Activated B cell treated with CpG ODN at 0.5 μM for 24 hours (primary cell): Measurements from ENCODE around the gene TRPC4. TPM values are rescaled to one million over a fixed set of nuclear protein-coding genes. Genes with fewer than 3 reads are reported as not detected.

Experiments
- ATAC-seq: fragments of 200-7000 bp; cut with Tn5 transposase; one replicate; pipeline ENCODE4 v1.10.0; 2021; ENCODE audit warnings: low read depth, mild to moderate bottlenecking, moderate library complexity
- CTCF ChIA-PET: fragments of 350-600 bp; sonication (Branson Sonifier 250); formaldehyde crosslinking; loops from one replicate; lab custom pipeline; 2021; ENCODE audit warnings: antibody characterized with exemption; lab: Charles Lee
- POLR2A ChIA-PET: fragments of 350-600 bp; sonication (Branson Sonifier 250); formaldehyde crosslinking; loops from one replicate; lab custom pipeline; 2021; ENCODE audit warnings: antibody characterized with exemption; lab: Charles Lee
- DNase-seq: peaks from one replicate; pipeline ENCODE4 v3.0.0; 2022
- H3K27ac Mint-ChIP-seq: one replicate; pipeline ENCODE4 v1.8.0; 2020; ENCODE audit warnings: mixed read lengths
- H3K27me3 Mint-ChIP-seq: one replicate; pipeline ENCODE4 v1.8.0; 2021; ENCODE audit warnings: mixed read lengths
- H3K36me3 Mint-ChIP-seq: one replicate; pipeline ENCODE4 v1.8.0; 2021; ENCODE audit warnings: low read depth, mixed read lengths
- H3K4me1 Mint-ChIP-seq: one replicate; pipeline ENCODE4 v1.8.0; 2021; ENCODE audit warnings: mixed read lengths
- H3K4me3 Mint-ChIP-seq: one replicate; pipeline ENCODE4 v1.8.0; 2020; ENCODE audit warnings: mild to moderate bottlenecking, mixed read lengths
- H3K9me3 Mint-ChIP-seq: one replicate; pipeline ENCODE4 v1.8.0; 2020; ENCODE audit warnings: mixed read lengths
- intact Hi-C: fragments of 100-400 bp; cut with micrococcal nuclease; formaldehyde crosslinking; loops from one replicate; pipeline ENCODE4 v1.15.1; 2024
- total RNA-seq: library from RNA; stranded (reverse); gene quantifications from 2 replicates; pipeline ENCODE4 v1.2.3, GENCODE V29; 2022
- TF ChIP-seq, protein P1 (sequence below): fragments of 200-600 bp; IDR thresholded peaks from one replicate; pipeline ENCODE4 v1.8.0; 2022; ENCODE audit warnings: antibody characterized with exemption, mild to moderate bottlenecking

TRPC4 gene
- total RNA-seq, 1 donor from 2014 or later: not detected

DNA sequence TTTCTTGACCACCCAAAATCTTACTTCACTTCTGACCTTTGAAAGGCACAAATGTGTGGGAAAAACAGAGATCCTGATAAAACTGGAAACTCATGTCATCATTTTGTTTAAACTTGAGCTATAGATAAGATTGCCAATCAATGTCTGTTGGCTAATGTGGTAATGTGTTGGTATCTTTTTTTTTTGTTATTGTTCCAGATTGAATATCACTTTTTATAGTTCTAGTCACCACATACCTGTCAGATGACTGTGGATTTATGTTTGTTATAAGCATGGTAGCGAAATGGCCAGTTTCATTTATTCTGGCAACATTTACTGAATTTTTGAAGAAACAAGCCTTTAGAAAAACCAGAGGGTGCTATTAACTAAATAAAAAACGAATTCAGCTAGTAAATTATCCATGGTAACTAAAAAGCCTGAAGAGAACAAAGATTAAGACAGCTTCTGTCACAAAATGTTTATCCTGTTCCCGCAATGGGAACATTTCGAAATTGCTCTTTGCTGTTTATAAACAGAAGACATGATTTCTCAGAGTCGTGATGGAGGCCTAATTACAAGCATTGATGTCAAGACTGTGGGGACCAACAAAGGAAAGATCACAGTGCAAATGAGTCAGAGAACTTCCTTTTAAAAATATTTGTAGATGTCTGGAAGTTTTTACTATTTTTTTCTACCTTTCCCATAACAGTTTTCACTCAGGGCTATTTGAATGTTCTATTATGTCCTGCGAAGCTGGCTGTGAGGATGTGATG is 188.1 kb downstream of the TRPC4 start:
- Mint-ChIP-seq H3K27me3 (no peaks in the 10 kb centered on the region), H3K4me3 (no peak overlapping the region), H3K9me3 (peaks cover 3% of the 10 kb centered on the region), H3K27ac (no peak overlapping the region), H3K4me1 (no peaks in the 10 kb centered on the region), H3K36me3 (no peaks in the 10 kb centered on the region)
- CTCF ChIA-PET: no interaction called here
- TF ChIP-seq, protein P1, sequence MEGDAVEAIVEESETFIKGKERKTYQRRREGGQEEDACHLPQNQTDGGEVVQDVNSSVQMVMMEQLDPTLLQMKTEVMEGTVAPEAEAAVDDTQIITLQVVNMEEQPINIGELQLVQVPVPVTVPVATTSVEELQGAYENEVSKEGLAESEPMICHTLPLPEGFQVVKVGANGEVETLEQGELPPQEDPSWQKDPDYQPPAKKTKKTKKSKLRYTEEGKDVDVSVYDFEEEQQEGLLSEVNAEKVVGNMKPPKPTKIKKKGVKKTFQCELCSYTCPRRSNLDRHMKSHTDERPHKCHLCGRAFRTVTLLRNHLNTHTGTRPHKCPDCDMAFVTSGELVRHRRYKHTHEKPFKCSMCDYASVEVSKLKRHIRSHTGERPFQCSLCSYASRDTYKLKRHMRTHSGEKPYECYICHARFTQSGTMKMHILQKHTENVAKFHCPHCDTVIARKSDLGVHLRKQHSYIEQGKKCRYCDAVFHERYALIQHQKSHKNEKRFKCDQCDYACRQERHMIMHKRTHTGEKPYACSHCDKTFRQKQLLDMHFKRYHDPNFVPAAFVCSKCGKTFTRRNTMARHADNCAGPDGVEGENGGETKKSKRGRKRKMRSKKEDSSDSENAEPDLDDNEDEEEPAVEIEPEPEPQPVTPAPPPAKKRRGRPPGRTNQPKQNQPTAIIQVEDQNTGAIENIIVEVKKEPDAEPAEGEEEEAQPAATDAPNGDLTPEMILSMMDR: no peak
- no peak for ATAC-seq
- no peak for DNase-seq
- intact Hi-C loops: no loop called here
- POLR2A ChIA-PET: no interaction called here

DNA sequence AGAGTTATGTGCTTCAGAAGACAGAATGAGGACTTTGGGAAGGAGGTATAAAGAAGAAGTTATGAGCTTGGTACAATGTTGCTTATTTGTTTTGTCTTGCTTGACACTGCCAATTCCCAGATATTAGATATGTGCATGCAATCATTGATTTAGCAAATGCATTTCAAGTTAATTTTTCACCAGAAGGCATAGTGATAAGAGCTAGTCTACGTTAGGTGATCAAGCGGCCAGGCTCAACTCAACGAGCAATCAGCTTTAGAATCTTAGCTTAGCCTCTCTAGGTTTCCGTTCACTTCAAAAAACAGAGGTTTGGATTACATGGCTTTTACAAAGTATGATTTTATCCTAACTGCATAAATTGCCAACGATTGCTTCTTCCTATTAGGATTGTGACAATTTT is 189.4 kb downstream of the TRPC4 start:
- intact Hi-C loops: no loop called here
- no peaks in the 10 kb centered on the region for H3K36me3 Mint-ChIP-seq
- DNase-seq: no peak
- H3K4me3 Mint-ChIP-seq: no peak overlapping the region
- H3K27me3 Mint-ChIP-seq: no peaks in the 10 kb centered on the region
- CTCF ChIA-PET: no interaction called here
- no peak overlapping the region for H3K27ac Mint-ChIP-seq
- ATAC-seq: no peak
- H3K9me3 Mint-ChIP-seq: no peaks in the 10 kb centered on the region
- TF ChIP-seq, protein P1: no peak
- H3K4me1 Mint-ChIP-seq: no peaks in the 10 kb centered on the region
- POLR2A ChIA-PET: no interaction called here

DNA sequence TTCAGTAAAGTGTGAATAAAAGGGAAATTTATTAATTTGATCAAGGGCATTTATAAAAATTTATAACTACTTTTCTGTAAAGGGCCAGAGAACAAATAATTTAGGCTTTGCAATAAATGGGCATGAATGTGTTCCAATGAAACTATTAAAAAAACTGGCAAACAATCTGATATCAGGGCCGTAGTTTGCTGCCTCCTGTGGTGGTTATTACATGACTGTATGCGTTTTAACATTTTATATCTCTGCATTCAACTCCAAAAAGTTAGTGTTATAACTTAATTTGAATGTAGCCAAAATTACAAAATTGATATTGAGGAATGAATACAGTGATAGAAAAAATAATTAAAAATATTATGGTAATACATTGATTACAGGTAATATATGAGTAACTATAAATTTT is 190.5 kb downstream of the TRPC4 start:
- intact Hi-C loops: no loop called here
- H3K36me3 Mint-ChIP-seq: no peaks in the 10 kb centered on the region
- ChIA-PET POLR2A (no interaction called here), CTCF (no interaction called here)
- no peaks in the 10 kb centered on the region for H3K9me3 Mint-ChIP-seq
- H3K27ac Mint-ChIP-seq: no peak overlapping the region
- H3K4me1 Mint-ChIP-seq: no peaks in the 10 kb centered on the region
- DNase-seq (no peak), ATAC-seq (no peak)
- TF ChIP-seq, protein P1: no peak
- H3K27me3 Mint-ChIP-seq: no peaks in the 10 kb centered on the region
- no peak overlapping the region for H3K4me3 Mint-ChIP-seq

DNA sequence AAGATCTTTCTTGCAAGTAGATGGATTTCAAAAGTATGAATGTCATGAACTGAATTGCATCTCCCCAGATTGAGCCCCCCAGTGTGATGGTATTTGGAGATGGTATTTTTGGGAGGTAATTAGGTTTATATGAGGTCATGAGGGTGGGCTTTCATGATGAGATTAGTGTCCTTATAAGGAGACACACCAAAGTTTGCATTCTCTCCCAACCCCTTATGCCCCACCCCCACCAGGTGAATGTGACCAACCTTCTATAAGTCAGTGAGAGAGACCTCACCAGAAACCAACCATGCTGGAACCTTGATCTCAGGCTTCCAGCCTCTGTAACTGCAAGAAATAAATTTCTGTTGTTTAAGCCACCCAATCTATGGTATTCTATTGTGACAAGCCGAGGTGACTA is 199.7 kb downstream of the TRPC4 start:
- TF ChIP-seq, protein P1: no peak
- no peak overlapping the region for H3K27ac Mint-ChIP-seq
- no peaks in the 10 kb centered on the region for H3K4me1 Mint-ChIP-seq
- H3K4me3 Mint-ChIP-seq: no peak overlapping the region
- intact Hi-C loops: no loop called here
- ChIA-PET CTCF (no interaction called here), POLR2A (no interaction called here)
- DNase-seq (no peak), ATAC-seq (no peak)
- H3K27me3 Mint-ChIP-seq: no peaks in the 10 kb centered on the region
- no peaks in the 10 kb centered on the region for H3K36me3 Mint-ChIP-seq
- peaks cover 2% of the 10 kb centered on the region for H3K9me3 Mint-ChIP-seq

DNA sequence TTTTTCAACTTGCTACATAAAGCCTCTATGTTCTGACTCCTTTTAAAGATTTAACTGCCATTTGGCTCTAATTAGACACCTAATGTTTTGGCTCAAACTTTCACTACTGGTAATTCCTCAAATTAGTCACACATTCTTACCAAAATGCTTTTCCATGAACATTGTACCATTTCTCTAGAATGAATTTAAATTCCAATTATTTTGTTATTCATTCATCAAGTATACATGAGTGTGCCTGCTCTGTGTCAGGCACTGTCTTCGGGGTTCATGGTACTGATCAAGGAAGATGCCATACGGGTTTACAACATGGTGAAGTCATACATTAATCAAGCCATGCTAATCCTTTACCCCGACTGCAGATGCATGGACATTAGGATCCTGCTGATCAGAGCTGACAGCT is 201.9 kb downstream of the TRPC4 start:
- DNase-seq (no peak), ATAC-seq (no peak)
- H3K36me3 Mint-ChIP-seq: no peaks in the 10 kb centered on the region
- POLR2A ChIA-PET: no interaction called here
- H3K4me1 Mint-ChIP-seq: no peaks in the 10 kb centered on the region
- CTCF ChIA-PET: no interaction called here
- no peak overlapping the region for H3K27ac Mint-ChIP-seq
- H3K9me3 Mint-ChIP-seq: peaks cover 2% of the 10 kb centered on the region
- H3K4me3 Mint-ChIP-seq: no peak overlapping the region
- TF ChIP-seq, protein P1: no peak
- no peaks in the 10 kb centered on the region for H3K27me3 Mint-ChIP-seq
- intact Hi-C loops: no loop called here
